Measurements from ENCODE around the gene RAB24. TPM values are rescaled to one million over a fixed set of nuclear protein-coding genes. Genes with fewer than 3 reads are reported as not detected.
"Not testable (repeated sequence)": the region's sequence is repeated elsewhere in the genome, so short reads cannot be mapped to it uniquely, and the experiment has no call there.

The RAB24 gene
- total RNA-seq, 1 donor from 2014 or later: 36.7 TPM

DNA sequence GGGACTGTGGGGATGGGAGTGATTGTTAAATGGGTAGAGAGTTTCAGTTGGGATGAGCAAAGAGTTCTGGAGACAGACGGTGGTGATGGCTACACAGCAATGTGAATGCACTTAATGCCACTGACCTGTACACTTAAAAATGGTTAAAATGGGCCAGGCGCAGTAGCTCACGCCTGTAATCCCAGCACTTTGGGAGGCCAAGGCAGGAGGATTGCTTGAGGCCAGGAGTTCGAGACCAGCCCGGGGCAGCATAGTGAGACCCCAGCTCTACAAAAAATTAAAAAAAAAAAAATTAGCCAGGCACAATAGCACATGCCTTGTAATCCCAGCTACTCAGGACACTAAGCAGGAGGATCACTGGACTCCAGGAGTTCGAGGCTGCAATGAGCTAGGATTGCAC is 40.3 kb upstream of the RAB24 start:
- no peaks in the 10 kb centered on the region for H3K27me3 Mint-ChIP-seq (ENCODE audit: low read depth)
- TF ChIP-seq, protein P1, sequence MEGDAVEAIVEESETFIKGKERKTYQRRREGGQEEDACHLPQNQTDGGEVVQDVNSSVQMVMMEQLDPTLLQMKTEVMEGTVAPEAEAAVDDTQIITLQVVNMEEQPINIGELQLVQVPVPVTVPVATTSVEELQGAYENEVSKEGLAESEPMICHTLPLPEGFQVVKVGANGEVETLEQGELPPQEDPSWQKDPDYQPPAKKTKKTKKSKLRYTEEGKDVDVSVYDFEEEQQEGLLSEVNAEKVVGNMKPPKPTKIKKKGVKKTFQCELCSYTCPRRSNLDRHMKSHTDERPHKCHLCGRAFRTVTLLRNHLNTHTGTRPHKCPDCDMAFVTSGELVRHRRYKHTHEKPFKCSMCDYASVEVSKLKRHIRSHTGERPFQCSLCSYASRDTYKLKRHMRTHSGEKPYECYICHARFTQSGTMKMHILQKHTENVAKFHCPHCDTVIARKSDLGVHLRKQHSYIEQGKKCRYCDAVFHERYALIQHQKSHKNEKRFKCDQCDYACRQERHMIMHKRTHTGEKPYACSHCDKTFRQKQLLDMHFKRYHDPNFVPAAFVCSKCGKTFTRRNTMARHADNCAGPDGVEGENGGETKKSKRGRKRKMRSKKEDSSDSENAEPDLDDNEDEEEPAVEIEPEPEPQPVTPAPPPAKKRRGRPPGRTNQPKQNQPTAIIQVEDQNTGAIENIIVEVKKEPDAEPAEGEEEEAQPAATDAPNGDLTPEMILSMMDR (IDR thresholded peaks at IDR 0.05): no peak
- H3K4me3 Mint-ChIP-seq (ENCODE audit: unreplicated experiment): no peak overlapping the region
- no peak overlapping the region for H3K27ac Mint-ChIP-seq (ENCODE audit: unreplicated experiment)
- H3K36me3 Mint-ChIP-seq (ENCODE audit: low read depth): peaks cover 11% of the 10 kb centered on the region
- DNase-seq (ENCODE audit: low spot score): no peak
- H3K4me1 Mint-ChIP-seq (ENCODE audit: low read depth): peaks cover 11% of the 10 kb centered on the region
- H3K9me3 Mint-ChIP-seq (ENCODE audit: low read depth): no peaks in the 10 kb centered on the region

- not testable (repeated sequence) for H3K27me3 Mint-ChIP-seq (ENCODE audit: low read depth); DNase-seq (ENCODE audit: low spot score); H3K4me3 Mint-ChIP-seq (ENCODE audit: unreplicated experiment); H3K9me3 Mint-ChIP-seq (ENCODE audit: low read depth); H3K27ac Mint-ChIP-seq (ENCODE audit: unreplicated experiment)
- Mint-ChIP-seq H3K36me3 (ENCODE audit: low read depth) (peaks cover 11% of the 10 kb centered on the region), H3K4me1 (ENCODE audit: low read depth) (peaks cover 11% of the 10 kb centered on the region)
Measured at GRCh38 chr5:177343000-177343399, 39.5 kb upstream of the RAB24 start.

- Mint-ChIP-seq H3K27ac (ENCODE audit: unreplicated experiment) (no peak overlapping the region), H3K4me3 (ENCODE audit: unreplicated experiment) (no peak overlapping the region), H3K27me3 (ENCODE audit: low read depth) (no peaks in the 10 kb centered on the region), H3K4me1 (ENCODE audit: low read depth) (no peaks in the 10 kb centered on the region), H3K36me3 (ENCODE audit: low read depth) (peaks cover 24% of the 10 kb centered on the region), H3K9me3 (ENCODE audit: low read depth) (no peaks in the 10 kb centered on the region)
- TF ChIP-seq, protein P1 (IDR thresholded peaks at IDR 0.05): no peak
- no peak for DNase-seq (ENCODE audit: low spot score)
Measured at GRCh38 chr5:177339107-177339638, 35.7 kb upstream of the RAB24 start.

DNA sequence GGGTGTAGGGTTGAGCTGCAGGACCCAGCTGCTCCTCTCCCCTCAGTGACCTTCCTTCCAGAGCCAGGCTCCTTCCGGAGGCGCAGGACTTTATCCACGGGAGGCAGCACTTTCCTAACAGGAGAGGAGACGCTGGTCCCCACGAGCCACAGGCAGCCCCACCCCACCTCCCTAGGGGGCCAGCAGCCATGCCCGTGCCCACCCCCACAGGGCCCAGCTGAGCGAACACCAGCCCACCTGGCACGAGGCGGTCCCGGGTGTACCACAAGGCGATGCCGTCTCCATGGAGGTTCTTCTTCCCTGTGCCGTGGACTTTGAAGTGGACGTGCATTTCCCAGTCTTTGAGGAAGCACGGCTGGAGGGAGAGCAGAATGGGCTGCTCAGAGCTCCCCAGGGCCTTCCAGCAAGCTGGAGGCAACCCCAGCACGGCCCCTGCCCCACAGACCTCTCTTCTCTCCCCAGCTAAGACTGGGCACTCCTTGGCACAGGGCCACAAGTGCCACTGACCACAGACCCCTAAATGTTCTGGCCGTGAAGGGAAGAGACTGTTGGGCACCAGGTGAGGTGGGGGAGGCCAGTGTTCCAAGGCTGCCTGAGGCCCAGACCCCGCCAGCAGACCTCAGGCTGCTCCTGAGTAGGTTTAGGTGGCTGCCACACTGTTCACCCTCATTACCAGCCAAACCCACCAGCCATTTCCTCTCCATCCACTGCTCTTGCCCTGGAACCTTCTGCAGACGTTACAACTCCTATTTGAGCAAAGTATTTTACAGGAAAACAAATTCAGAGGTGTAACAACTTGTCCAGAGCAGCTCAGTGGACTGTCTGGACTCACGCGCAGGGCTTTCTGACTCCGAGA is 35.0 kb upstream of the RAB24 start:
- Mint-ChIP-seq H3K27ac (ENCODE audit: unreplicated experiment) (no peak overlapping the region), H3K4me1 (ENCODE audit: low read depth) (no peaks in the 10 kb centered on the region), H3K9me3 (ENCODE audit: low read depth) (no peaks in the 10 kb centered on the region), H3K4me3 (ENCODE audit: unreplicated experiment) (no peak overlapping the region), H3K36me3 (ENCODE audit: low read depth) (peaks cover 27% of the 10 kb centered on the region), H3K27me3 (ENCODE audit: low read depth) (no peaks in the 10 kb centered on the region)
- TF ChIP-seq, protein P1 (IDR thresholded peaks at IDR 0.05): no peak
- no peak for DNase-seq (ENCODE audit: low spot score)

GRCh38 chr5:177336603-177337494 is 33.3 kb upstream of the RAB24 start:
- H3K9me3 Mint-ChIP-seq (ENCODE audit: low read depth): no peaks in the 10 kb centered on the region
- H3K27me3 Mint-ChIP-seq (ENCODE audit: low read depth): no peaks in the 10 kb centered on the region
- peaks cover 32% of the 10 kb centered on the region for H3K36me3 Mint-ChIP-seq (ENCODE audit: low read depth)
- H3K27ac Mint-ChIP-seq (ENCODE audit: unreplicated experiment): no peak overlapping the region
- H3K4me1 Mint-ChIP-seq (ENCODE audit: low read depth): no peaks in the 10 kb centered on the region
- TF ChIP-seq, protein P1 (IDR thresholded peaks at IDR 0.05): no peak
- no peak overlapping the region for H3K4me3 Mint-ChIP-seq (ENCODE audit: unreplicated experiment)
- no peak for DNase-seq (ENCODE audit: low spot score)

All from chondrocyte (in vitro differentiated cells).